ENCODE data around the gene ETNK1. TPM values are rescaled to one million over a fixed set of nuclear protein-coding genes. Genes with fewer than 3 reads are reported as not detected.

The ETNK1 gene
- total RNA-seq, 1 donor, result 37.6 TPM

- DNase-seq (ENCODE audit: low read depth), result peak; percentile 40
- peak; percentile 60 for TF ChIP-seq CTCF (IDR thresholded peaks at IDR 0.05; ENCODE audit: insufficient read depth, low read length)
These were observed 7.0 kb downstream of the ETNK1 start for GRCh38 chr12:22631863-22632463.

DNA sequence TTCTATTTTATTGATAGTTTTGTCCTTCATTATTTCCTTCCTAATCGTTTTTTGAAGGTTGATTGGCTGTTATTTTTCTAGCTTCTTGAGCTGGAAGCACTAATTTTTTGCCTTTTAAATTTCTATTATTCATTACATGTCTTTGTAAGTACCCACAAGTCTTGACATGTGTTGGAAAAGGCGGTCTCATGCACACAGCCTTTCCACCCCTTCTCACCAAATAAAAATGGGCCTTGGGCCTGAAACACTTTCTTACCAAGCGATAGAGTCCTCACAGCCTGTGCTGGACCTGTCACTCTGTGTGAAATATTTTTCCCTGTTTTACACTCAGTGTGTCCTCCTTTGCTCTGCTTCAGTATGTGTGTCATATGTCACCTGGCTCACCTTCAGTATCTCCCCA lies 9.9 kb downstream of the ETNK1 start:
- no peak for TF ChIP-seq CTCF (IDR thresholded peaks at IDR 0.05; ENCODE audit: insufficient read depth, low read length)
- no peak for DNase-seq (ENCODE audit: low read depth)

More at GRCh38 chr12:22631863-22632463, 7.0 kb downstream of the ETNK1 start:
- no peak overlapping the region for H3K4me3 ChIP-seq (ENCODE audit: low read depth, low read length)

GRCh38 chr12:22635812-22636211 lies 10.8 kb downstream of the ETNK1 start:
- no peak overlapping the region for H3K4me3 ChIP-seq (ENCODE audit: low read depth, low read length)
- peak; percentile 63 for DNase-seq (ENCODE audit: low read depth)
- TF ChIP-seq CTCF (IDR thresholded peaks at IDR 0.05; ENCODE audit: insufficient read depth, low read length), result no peak

More for the DNA sequence above, 9.9 kb downstream of the ETNK1 start:
- no peak overlapping the region for H3K4me3 ChIP-seq (ENCODE audit: low read depth, low read length)

DNA sequence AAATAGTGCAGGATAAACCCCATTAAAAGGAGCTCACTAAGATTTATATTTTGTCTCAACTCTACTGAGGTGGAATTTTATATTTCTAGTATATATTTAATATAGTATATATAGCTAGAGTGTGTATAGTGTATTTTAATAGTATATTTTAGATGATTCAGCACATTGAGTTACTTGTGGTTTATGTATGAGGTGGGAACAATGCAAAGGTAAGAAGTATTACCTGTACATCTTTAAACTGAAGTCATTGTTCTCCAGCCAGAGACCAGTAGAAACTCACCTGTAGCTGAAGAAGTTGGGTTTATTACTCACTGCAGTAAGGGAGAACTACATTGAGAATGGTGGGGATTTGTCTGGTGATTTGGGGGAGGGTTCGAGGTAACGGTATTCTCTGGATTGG lies 15.9 kb downstream of the ETNK1 start:
- no peak for DNase-seq (ENCODE audit: low read depth)
- no peak for TF ChIP-seq CTCF (IDR thresholded peaks at IDR 0.05; ENCODE audit: insufficient read depth, low read length)
- no peak overlapping the region for H3K4me3 ChIP-seq (ENCODE audit: low read depth, low read length)

- no peak overlapping the region for H3K4me3 ChIP-seq (ENCODE audit: low read depth, low read length)
- DNase-seq (ENCODE audit: low read depth), result no peak
- no peak for TF ChIP-seq CTCF (IDR thresholded peaks at IDR 0.05; ENCODE audit: insufficient read depth, low read length)
These were observed 16.5 kb downstream of the ETNK1 start for GRCh38 chr12:22641353-22642053.

DNA sequence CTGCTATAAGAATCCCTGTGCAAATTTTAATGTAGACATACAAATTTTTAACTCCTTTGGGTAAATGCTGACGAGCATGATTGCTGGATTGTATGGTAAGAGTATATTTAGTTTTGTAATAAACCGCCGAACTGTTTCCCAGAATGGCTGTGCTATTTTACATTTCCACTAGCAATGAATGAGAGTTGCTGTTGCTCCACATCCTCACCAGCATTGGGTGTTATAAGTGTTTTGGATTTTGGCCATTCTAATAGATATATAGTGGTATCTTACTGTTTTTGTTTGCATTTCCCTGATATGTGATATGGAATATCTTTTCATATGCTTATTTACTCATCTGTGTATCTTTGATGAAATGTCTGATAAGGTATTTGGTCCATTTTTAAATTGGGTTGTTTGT lies 23.7 kb downstream of the ETNK1 start:
- no peak for DNase-seq (ENCODE audit: low read depth)
- no peak overlapping the region for H3K4me3 ChIP-seq (ENCODE audit: low read depth, low read length)
- no peak for TF ChIP-seq CTCF (IDR thresholded peaks at IDR 0.05; ENCODE audit: insufficient read depth, low read length)
